T-helper 2 cell treated with Interferon-gamma antibody and Interleukin-4, amounts not matched to agents 5 μg/mL and 100 μg/mL, for 36 hours (primary cell): ENCODE results near the gene WDPCP.
"Not testable (repeated sequence)": the region's sequence is repeated elsewhere in the genome, so short reads cannot be mapped to it uniquely, and the experiment has no call there.

Experiments used
- DNase-seq: peaks from one replicate; pipeline ENCODE4 v3.0.0; 2021; ENCODE audit warnings: low spot score
- H3K27ac Mint-ChIP-seq: one replicate; pipeline ENCODE4 v1.8.0; 2021; ENCODE audit warnings: mild to moderate bottlenecking, mixed read lengths
- H3K27me3 Mint-ChIP-seq: one replicate; pipeline ENCODE4 v1.8.0; 2021; ENCODE audit warnings: low read depth, mixed read lengths
- H3K36me3 Mint-ChIP-seq: one replicate; pipeline ENCODE4 v1.8.0; 2021; ENCODE audit warnings: low read depth, mixed read lengths
- H3K4me1 Mint-ChIP-seq: one replicate; pipeline ENCODE4 v1.8.0; 2021; ENCODE audit warnings: low read depth, mixed read lengths
- H3K4me3 Mint-ChIP-seq: one replicate; pipeline ENCODE4 v1.8.0; 2022; ENCODE audit warnings: mild to moderate bottlenecking, moderate library complexity, mixed read lengths
- H3K9me3 Mint-ChIP-seq: one replicate; pipeline ENCODE4 v1.8.0; 2021; ENCODE audit warnings: mixed read lengths

WDPCP gene

DNA sequence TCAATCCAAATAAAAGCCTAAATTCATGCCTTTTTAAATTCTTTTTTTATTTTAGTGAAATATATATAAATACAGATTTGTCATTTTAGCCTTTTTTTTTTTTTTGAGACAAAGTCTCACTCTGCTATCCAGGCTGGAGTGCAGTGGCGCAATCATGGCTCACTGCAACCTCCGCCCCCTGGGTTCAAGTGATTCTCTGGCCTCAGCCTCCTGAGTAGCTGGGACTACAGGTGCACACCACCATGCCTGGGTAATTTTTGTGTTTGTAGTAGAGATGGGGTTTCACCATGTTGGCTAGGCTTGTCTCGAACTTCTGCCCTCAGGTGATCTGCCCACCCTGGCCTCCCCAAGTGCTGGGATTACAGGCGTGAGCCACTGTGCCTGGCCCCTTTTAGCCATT, 513.9 kb downstream of the WDPCP start:
- not testable (repeated sequence) for H3K36me3 Mint-ChIP-seq, DNase-seq, H3K27ac Mint-ChIP-seq, H3K9me3 Mint-ChIP-seq, H3K27me3 Mint-ChIP-seq, H3K4me1 Mint-ChIP-seq, H3K4me3 Mint-ChIP-seq

DNA sequence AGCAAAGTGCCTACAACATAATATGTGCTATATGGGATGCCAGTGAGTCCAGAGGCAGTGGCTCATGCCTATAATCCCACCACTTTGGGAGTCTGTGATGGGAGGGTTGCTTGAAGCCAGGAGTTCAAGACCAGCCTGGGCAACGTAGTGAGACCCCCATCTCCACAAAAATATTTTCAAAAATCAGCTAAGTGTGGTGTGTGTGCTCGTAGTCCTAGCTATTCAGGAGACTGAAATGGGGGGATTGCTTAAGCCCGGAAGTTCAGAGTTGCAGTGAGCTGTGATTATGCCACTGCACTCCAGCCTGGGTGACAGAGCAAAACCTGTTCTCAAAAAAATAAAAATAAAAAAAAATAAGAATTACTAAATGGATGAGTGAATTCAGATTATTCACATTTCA, 514.3 kb downstream of the WDPCP start:
- DNase-seq = no peak
- H3K27ac Mint-ChIP-seq = no peak overlapping the region
- H3K4me3 Mint-ChIP-seq = no peak overlapping the region
- H3K4me1 Mint-ChIP-seq = no peaks in the 10 kb centered on the region
- H3K36me3 Mint-ChIP-seq = no peaks in the 10 kb centered on the region
- H3K27me3 Mint-ChIP-seq = peaks cover 5% of the 10 kb centered on the region
- H3K9me3 Mint-ChIP-seq = no peaks in the 10 kb centered on the region

DNA sequence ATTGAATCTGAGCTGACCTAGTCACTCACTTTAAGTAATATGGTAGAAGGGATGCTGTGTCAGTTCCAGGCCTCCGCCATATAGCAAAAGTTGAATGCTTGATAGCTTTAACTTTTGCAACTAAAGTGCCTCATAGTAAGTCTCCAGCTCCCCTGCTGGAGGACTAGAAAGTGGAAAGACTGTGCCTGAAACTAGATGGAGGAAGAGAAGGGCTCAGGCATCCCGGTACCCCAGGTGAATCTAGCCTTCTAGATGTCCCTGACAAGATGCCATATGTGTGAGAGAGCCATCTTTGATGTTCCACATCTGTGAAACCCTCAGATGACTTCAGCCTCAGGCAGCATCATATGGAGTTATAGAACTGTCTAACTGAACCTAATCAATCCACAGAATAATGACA, 516.6 kb downstream of the WDPCP start:
- Mint-ChIP-seq H3K27me3 (peaks cover 18% of the 10 kb centered on the region), H3K4me3 (no peak overlapping the region), H3K9me3 (no peaks in the 10 kb centered on the region)

More for the DNA sequence above, 516.6 kb downstream of the WDPCP start:
- Mint-ChIP-seq H3K4me1 (no peaks in the 10 kb centered on the region), H3K36me3 (no peaks in the 10 kb centered on the region), H3K27ac (no peak overlapping the region)
- no peak for DNase-seq
